GM12891 (cell line): ENCODE data around the gene RUNX2.

Experiments
- POLR2A ChIP-seq: IDR thresholded peaks from 2 replicates; pipeline ENCODE4 v1.6.1; 2011; ENCODE audit warnings: low read depth, low read length, control low read depth
- POLR2AphosphoS5 ChIP-seq: IDR thresholded peaks from 2 replicates; pipeline ENCODE4 v1.6.1; 2011; ENCODE audit warnings: low read depth, low read length, control low read depth
- SPI1 ChIP-seq: IDR thresholded peaks from 2 replicates; pipeline ENCODE4 v1.6.1; 2011; ENCODE audit warnings: low read depth, low read length, control low read depth
- TAF1 ChIP-seq: IDR thresholded peaks from 2 replicates; pipeline ENCODE4 v1.6.1; 2011; ENCODE audit warnings: low read depth, low read length, control low read depth

DNA sequence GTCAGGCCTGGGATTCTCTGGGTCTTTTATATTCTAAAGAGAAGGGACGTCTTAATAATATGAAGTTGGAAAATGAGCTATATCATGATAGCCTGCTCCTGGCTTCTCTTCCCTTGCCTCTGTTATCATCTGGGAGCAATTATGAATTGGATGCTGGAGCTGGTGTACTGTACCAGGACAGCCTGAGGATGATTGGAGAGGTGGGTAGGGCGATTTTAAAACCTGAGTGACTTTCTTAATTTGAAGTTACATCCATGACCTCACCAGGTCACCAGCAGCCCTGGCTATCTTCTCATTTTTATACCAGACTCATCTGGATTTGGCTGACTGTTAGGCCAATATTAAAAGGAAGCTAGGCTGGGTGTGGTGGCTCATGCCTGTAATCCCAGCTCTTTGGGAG, 369.9 kb downstream of the RUNX2 start:
- no peak for TF ChIP-seq POLR2A
- no peak for TF ChIP-seq POLR2AphosphoS5
- TF ChIP-seq TAF1, result no peak
- TF ChIP-seq SPI1, result no peak
